ENCODE results near the gene GALNT4. TPM values are rescaled to one million over a fixed set of nuclear protein-coding genes. Genes with fewer than 3 reads are reported as not detected.

The GALNT4 gene
- total RNA-seq (2014; rRNA removed; shearing (Covaris generic)) = 9.4 and 10.2 TPM in 2 replicates

- Histone ChIP-seq H3K4me1 (replicated peaks) (peaks cover 29% of the 10 kb centered on the region), H3K4me3 (peak within 1 kb of the TSS; percentile 62), H3K36me3 (peaks cover 26% of the 10 kb centered on the region), H3K9me3 (replicated peaks) (no peaks in the 10 kb centered on the region), H3K27ac (peak within 1 kb of the TSS; percentile 90), H3K27me3 (replicated peaks) (no peaks in the 10 kb centered on the region)
- peak; percentile 80 to 88 for DNase-seq (ENCODE audit: low read depth in 1 of 2, low spot score in 2 of 2)
Measured at GRCh38 chr12:89524541-89525304, at the start of gene GALNT4. Gene GALNT4 (minus strand): TSS chr12:89524796. CDS start chr12:89524549, 247 bp downstream.

- H3K27ac ChIP-seq = no peak overlapping the region
- H3K36me3 ChIP-seq = no peaks in the 10 kb centered on the region
- DNase-seq (ENCODE audit: low read depth in 1 of 2, low spot score in 2 of 2) = no peak
- H3K27me3 ChIP-seq (replicated peaks) = no peaks in the 10 kb centered on the region
- H3K4me3 ChIP-seq = no peak overlapping the region
- H3K9me3 ChIP-seq (replicated peaks) = no peaks in the 10 kb centered on the region
- peaks cover 27% of the 10 kb centered on the region for H3K4me1 ChIP-seq (replicated peaks)
Measured at GRCh38 chr12:89573051-89573810, 48.6 kb upstream of the GALNT4 start.

GRCh38 chr12:89571491-89572195 lies 47.0 kb upstream of the GALNT4 start:
- Histone ChIP-seq H3K27ac (no peak overlapping the region), H3K4me3 (no peak overlapping the region), H3K9me3 (replicated peaks) (no peaks in the 10 kb centered on the region), H3K4me1 (replicated peaks) (peaks cover 27% of the 10 kb centered on the region), H3K27me3 (replicated peaks) (no peaks in the 10 kb centered on the region), H3K36me3 (no peaks in the 10 kb centered on the region)
- DNase-seq (ENCODE audit: low read depth in 1 of 2, low spot score in 2 of 2) = peak; percentile 41 to 43

- DNase-seq (ENCODE audit: low read depth in 1 of 2, low spot score in 2 of 2) = no peak
- no peaks in the 10 kb centered on the region for H3K36me3 ChIP-seq
- no peaks in the 10 kb centered on the region for H3K27me3 ChIP-seq (replicated peaks)
- H3K9me3 ChIP-seq (replicated peaks) = no peaks in the 10 kb centered on the region
- H3K4me1 ChIP-seq (replicated peaks) = peaks cover 8% of the 10 kb centered on the region
- no peak overlapping the region for H3K4me3 ChIP-seq
- H3K27ac ChIP-seq = no peak overlapping the region
Measured at GRCh38 chr12:89568484-89568883, 43.9 kb upstream of the GALNT4 start.

GRCh38 chr12:89567691-89568239 lies 43.2 kb upstream of the GALNT4 start:
- H3K27me3 ChIP-seq (replicated peaks) = no peaks in the 10 kb centered on the region
- H3K4me3 ChIP-seq = no peak overlapping the region
- H3K4me1 ChIP-seq (replicated peaks) = peaks cover 8% of the 10 kb centered on the region
- H3K27ac ChIP-seq = no peak overlapping the region
- DNase-seq (ENCODE audit: low read depth in 1 of 2, low spot score in 2 of 2) = no peak
- no peaks in the 10 kb centered on the region for H3K9me3 ChIP-seq (replicated peaks)
- H3K36me3 ChIP-seq = no peaks in the 10 kb centered on the region

GRCh38 chr12:89566615-89567014 lies 42.0 kb upstream of the GALNT4 start:
- no peak overlapping the region for H3K4me3 ChIP-seq
- no peaks in the 10 kb centered on the region for H3K27me3 ChIP-seq (replicated peaks)
- H3K9me3 ChIP-seq (replicated peaks) = no peaks in the 10 kb centered on the region
- no peak for DNase-seq (ENCODE audit: low read depth in 1 of 2, low spot score in 2 of 2)
- H3K4me1 ChIP-seq (replicated peaks) = peaks cover 5% of the 10 kb centered on the region
- H3K36me3 ChIP-seq = no peaks in the 10 kb centered on the region
- no peak overlapping the region for H3K27ac ChIP-seq

GRCh38 chr12:89565002-89565401 lies 40.4 kb upstream of the GALNT4 start:
- no peak for DNase-seq (ENCODE audit: low read depth in 1 of 2, low spot score in 2 of 2)
- Histone ChIP-seq H3K4me3 (no peak overlapping the region), H3K9me3 (replicated peaks) (no peaks in the 10 kb centered on the region), H3K27me3 (replicated peaks) (no peaks in the 10 kb centered on the region), H3K27ac (no peak overlapping the region), H3K36me3 (no peaks in the 10 kb centered on the region), H3K4me1 (replicated peaks) (no peaks in the 10 kb centered on the region)

- H3K27me3 ChIP-seq (replicated peaks) = no peaks in the 10 kb centered on the region
- no peaks in the 10 kb centered on the region for H3K36me3 ChIP-seq
- no peaks in the 10 kb centered on the region for H3K4me1 ChIP-seq (replicated peaks)
- no peak for DNase-seq (ENCODE audit: low read depth in 1 of 2, low spot score in 2 of 2)
- no peak overlapping the region for H3K27ac ChIP-seq
- no peak overlapping the region for H3K4me3 ChIP-seq
- H3K9me3 ChIP-seq (replicated peaks) = peaks cover 2% of the 10 kb centered on the region; the same call in 1 of the 2 replicates
Measured at GRCh38 chr12:89559753-89560152, 35.2 kb upstream of the GALNT4 start.

GRCh38 chr12:89556976-89557375 lies 32.4 kb upstream of the GALNT4 start:
- Histone ChIP-seq H3K9me3 (replicated peaks) (peaks cover 2% of the 10 kb centered on the region; the same call in 1 of the 2 replicates), H3K4me3 (no peak overlapping the region), H3K4me1 (replicated peaks) (no peaks in the 10 kb centered on the region), H3K27ac (no peak overlapping the region), H3K27me3 (replicated peaks) (no peaks in the 10 kb centered on the region), H3K36me3 (no peaks in the 10 kb centered on the region)
- no peak for DNase-seq (ENCODE audit: low read depth in 1 of 2, low spot score in 2 of 2)

GRCh38 chr12:89552376-89552775 lies 27.8 kb upstream of the GALNT4 start:
- H3K27me3 ChIP-seq (replicated peaks) = no peaks in the 10 kb centered on the region
- H3K36me3 ChIP-seq = no peaks in the 10 kb centered on the region
- no peak overlapping the region for H3K4me3 ChIP-seq
- H3K4me1 ChIP-seq (replicated peaks) = no peaks in the 10 kb centered on the region
- no peak overlapping the region for H3K27ac ChIP-seq
- peaks cover 2% of the 10 kb centered on the region; the same call in 1 of the 2 replicates for H3K9me3 ChIP-seq (replicated peaks)
- no peak for DNase-seq (ENCODE audit: low read depth in 1 of 2, low spot score in 2 of 2)

- peaks cover 2% of the 10 kb centered on the region; the same call in 1 of the 2 replicates for H3K4me1 ChIP-seq (replicated peaks)
- H3K27me3 ChIP-seq (replicated peaks) = no peaks in the 10 kb centered on the region
- no peak for DNase-seq (ENCODE audit: low read depth in 1 of 2, low spot score in 2 of 2)
- H3K4me3 ChIP-seq = no peak overlapping the region
- H3K36me3 ChIP-seq = no peaks in the 10 kb centered on the region
- H3K9me3 ChIP-seq (replicated peaks) = no peaks in the 10 kb centered on the region; the same call in 1 of the 2 replicates
- H3K27ac ChIP-seq = no peak overlapping the region
Measured at GRCh38 chr12:89551747-89552146, 27.2 kb upstream of the GALNT4 start.

- no peak for DNase-seq (ENCODE audit: low read depth in 1 of 2, low spot score in 2 of 2)
- Histone ChIP-seq H3K4me3 (no peak overlapping the region), H3K27ac (no peak overlapping the region)
Measured at GRCh38 chr12:89547101-89547500, 22.5 kb upstream of the GALNT4 start.

GRCh38 chr12:89546151-89546550 lies 21.6 kb upstream of the GALNT4 start:
- no peak overlapping the region for H3K27ac ChIP-seq
- no peaks in the 10 kb centered on the region for H3K27me3 ChIP-seq (replicated peaks)
- H3K4me3 ChIP-seq = no peak overlapping the region
- no peaks in the 10 kb centered on the region for H3K36me3 ChIP-seq
- H3K9me3 ChIP-seq (replicated peaks) = no peaks in the 10 kb centered on the region
- peaks cover 42% of the 10 kb centered on the region for H3K4me1 ChIP-seq (replicated peaks)
- no peak for DNase-seq (ENCODE audit: low read depth in 1 of 2, low spot score in 2 of 2)

More at GRCh38 chr12:89547101-89547500, 22.5 kb upstream of the GALNT4 start:
- Histone ChIP-seq H3K9me3 (replicated peaks) (no peaks in the 10 kb centered on the region), H3K27me3 (replicated peaks) (no peaks in the 10 kb centered on the region), H3K4me1 (replicated peaks) (peaks cover 42% of the 10 kb centered on the region), H3K36me3 (no peaks in the 10 kb centered on the region)

All from SJSA1 (cell line).